ENCODE measurements around the gene AKR1C8.
"Not testable (repeated sequence)": the region's sequence is repeated elsewhere in the genome, so short reads cannot be mapped to it uniquely, and the experiment has no call there.

AKR1C8 gene

GRCh38 chr10:5151076-5151475 is 33.9 kb downstream of the AKR1C8 start:
- Histone ChIP-seq H2AFZ (ENCODE audit: low read depth, low read length) (no peak overlapping the region), H3K27me3 (ENCODE audit: insufficient read depth, low read length) (no peaks in the 10 kb centered on the region), H3K4me3 (ENCODE audit: low read length) (no peak overlapping the region), H3K9me3 (ENCODE audit: low read length) (no peaks in the 10 kb centered on the region), H3K36me3 (ENCODE audit: insufficient read depth, low read length) (no peaks in the 10 kb centered on the region), H3K4me1 (ENCODE audit: insufficient read depth, low read length) (no peaks in the 10 kb centered on the region)

DNA sequence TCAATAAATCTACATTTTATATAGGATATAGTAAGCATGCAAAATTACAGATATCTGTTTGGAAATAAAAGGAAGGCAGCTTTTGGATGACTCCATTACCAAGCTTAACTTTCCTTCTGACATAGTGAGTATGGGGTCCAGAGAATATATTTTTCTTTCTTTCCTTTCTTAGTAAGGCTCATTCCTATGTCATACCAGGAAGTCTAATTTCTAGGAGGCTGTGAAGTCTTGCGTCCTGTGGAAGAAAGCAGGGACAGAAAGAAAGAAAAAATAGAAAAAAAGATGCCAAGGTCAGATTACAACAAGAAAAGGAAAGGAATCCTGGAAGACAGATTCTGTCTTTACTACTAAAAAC is 36.3 kb downstream of the AKR1C8 start:
- Histone ChIP-seq H2AFZ (ENCODE audit: low read depth, low read length) (no peak overlapping the region), H3K36me3 (ENCODE audit: insufficient read depth, low read length) (no peaks in the 10 kb centered on the region), H3K9me3 (ENCODE audit: low read length) (no peaks in the 10 kb centered on the region), H3K27me3 (ENCODE audit: insufficient read depth, low read length) (no peaks in the 10 kb centered on the region), H3K4me1 (ENCODE audit: insufficient read depth, low read length) (no peaks in the 10 kb centered on the region), H3K4me3 (ENCODE audit: low read length) (no peak overlapping the region)

GRCh38 chr10:5147981-5148677 is 36.8 kb downstream of the AKR1C8 start:
- H3K9me3 ChIP-seq (ENCODE audit: low read length): no peaks in the 10 kb centered on the region
- H3K27me3 ChIP-seq (ENCODE audit: insufficient read depth, low read length): no peaks in the 10 kb centered on the region
- no peak overlapping the region for H3K4me3 ChIP-seq (ENCODE audit: low read length)
- no peak overlapping the region for H2AFZ ChIP-seq (ENCODE audit: low read depth, low read length)
- H3K36me3 ChIP-seq (ENCODE audit: insufficient read depth, low read length): no peaks in the 10 kb centered on the region
- H3K4me1 ChIP-seq (ENCODE audit: insufficient read depth, low read length): no peaks in the 10 kb centered on the region

DNA sequence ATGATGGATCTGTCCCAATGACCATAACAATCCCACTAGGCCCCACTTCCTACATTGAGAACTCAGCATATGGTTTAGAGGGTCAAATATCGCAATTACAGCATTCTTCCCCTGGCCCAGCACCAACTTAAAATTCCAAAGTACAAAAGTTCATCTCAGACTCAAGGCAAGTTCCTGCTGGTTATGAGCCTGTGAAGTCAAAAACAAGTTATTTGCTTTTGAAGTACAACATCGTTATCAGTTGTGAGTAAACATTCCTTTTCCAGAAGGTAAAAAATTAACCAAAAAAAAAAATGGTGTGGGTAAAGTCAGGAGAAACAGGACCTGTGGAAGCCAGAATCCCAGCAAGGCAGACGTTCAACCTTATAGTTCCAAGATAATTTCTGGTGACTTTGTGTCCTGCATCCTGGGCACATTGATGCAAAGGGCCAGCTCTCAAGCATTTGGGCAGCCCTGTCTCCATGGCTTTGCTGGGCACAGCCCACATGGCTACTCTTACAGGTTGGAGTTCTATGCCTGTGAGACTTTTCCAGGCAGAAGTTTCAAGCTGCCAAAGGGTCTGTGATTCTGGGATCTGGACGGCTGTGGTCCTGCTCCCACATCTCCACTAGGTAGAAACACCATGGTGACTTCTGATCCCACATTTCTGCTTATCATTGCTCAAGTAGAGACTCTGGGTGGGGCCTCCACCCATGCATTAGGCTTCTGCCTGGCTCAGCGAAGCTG is 37.5 kb downstream of the AKR1C8 start:
- no peaks in the 10 kb centered on the region for H3K36me3 ChIP-seq (ENCODE audit: insufficient read depth, low read length)
- no peak overlapping the region for H2AFZ ChIP-seq (ENCODE audit: low read depth, low read length)
- no peaks in the 10 kb centered on the region for H3K4me1 ChIP-seq (ENCODE audit: insufficient read depth, low read length)
- H3K27me3 ChIP-seq (ENCODE audit: insufficient read depth, low read length): no peaks in the 10 kb centered on the region
- no peaks in the 10 kb centered on the region for H3K9me3 ChIP-seq (ENCODE audit: low read length)
- H3K4me3 ChIP-seq (ENCODE audit: low read length): no peak overlapping the region

DNA sequence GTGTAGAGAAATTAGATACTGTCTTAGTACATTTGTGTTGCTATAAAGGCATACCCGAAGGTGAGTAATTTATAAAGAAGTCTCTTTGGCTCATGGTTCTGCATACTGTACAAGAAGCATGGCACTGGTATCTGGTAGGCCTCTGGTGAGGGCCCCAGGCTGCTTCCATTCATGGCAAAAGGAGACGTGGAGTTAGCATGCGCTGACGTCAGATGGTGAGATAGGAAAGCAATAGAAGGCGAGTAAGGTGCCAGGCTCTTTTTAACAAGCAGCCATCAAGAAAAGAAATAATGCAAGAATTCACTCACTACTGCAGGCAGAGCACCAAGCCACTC is 38.1 kb downstream of the AKR1C8 start:
- Histone ChIP-seq H2AFZ (ENCODE audit: low read depth, low read length) (no peak overlapping the region), H3K9me3 (ENCODE audit: low read length) (no peaks in the 10 kb centered on the region), H3K27me3 (ENCODE audit: insufficient read depth, low read length) (no peaks in the 10 kb centered on the region), H3K4me1 (ENCODE audit: insufficient read depth, low read length) (no peaks in the 10 kb centered on the region), H3K36me3 (ENCODE audit: insufficient read depth, low read length) (no peaks in the 10 kb centered on the region), H3K4me3 (ENCODE audit: low read length) (no peak overlapping the region)

GRCh38 chr10:5143137-5143536 is 41.8 kb downstream of the AKR1C8 start:
- Histone ChIP-seq H3K36me3 (ENCODE audit: insufficient read depth, low read length) (no peaks in the 10 kb centered on the region), H3K27me3 (ENCODE audit: insufficient read depth, low read length) (no peaks in the 10 kb centered on the region), H3K9me3 (ENCODE audit: low read length) (no peaks in the 10 kb centered on the region), H3K4me3 (ENCODE audit: low read length) (no peak overlapping the region), H3K4me1 (ENCODE audit: insufficient read depth, low read length) (no peaks in the 10 kb centered on the region), H2AFZ (ENCODE audit: low read depth, low read length) (no peak overlapping the region)

- Histone ChIP-seq H3K27me3 (ENCODE audit: insufficient read depth, low read length) (no peaks in the 10 kb centered on the region), H2AFZ (ENCODE audit: low read depth, low read length) (no peak overlapping the region), H3K4me1 (ENCODE audit: insufficient read depth, low read length) (no peaks in the 10 kb centered on the region), H3K9me3 (ENCODE audit: low read length) (no peaks in the 10 kb centered on the region), H3K36me3 (ENCODE audit: insufficient read depth, low read length) (no peaks in the 10 kb centered on the region), H3K4me3 (ENCODE audit: low read length) (no peak overlapping the region)
Measured at GRCh38 chr10:5142199-5142598, 42.8 kb downstream of the AKR1C8 start.

GRCh38 chr10:5137699-5138098 is 47.3 kb downstream of the AKR1C8 start:
- not testable (repeated sequence) for H3K36me3 ChIP-seq (ENCODE audit: insufficient read depth, low read length); H3K4me1 ChIP-seq (ENCODE audit: insufficient read depth, low read length); H3K9me3 ChIP-seq (ENCODE audit: low read length); H3K4me3 ChIP-seq (ENCODE audit: low read length); H2AFZ ChIP-seq (ENCODE audit: low read depth, low read length); H3K27me3 ChIP-seq (ENCODE audit: insufficient read depth, low read length)

- Histone ChIP-seq H3K27me3 (ENCODE audit: insufficient read depth, low read length) (no peaks in the 10 kb centered on the region), H3K9me3 (ENCODE audit: low read length) (no peaks in the 10 kb centered on the region)
Measured at GRCh38 chr10:5136468-5137087, 48.4 kb downstream of the AKR1C8 start.

GRCh38 chr10:5135581-5135980 is 49.4 kb downstream of the AKR1C8 start:
- Histone ChIP-seq H3K27me3 (ENCODE audit: insufficient read depth, low read length) (no peaks in the 10 kb centered on the region), H3K9me3 (ENCODE audit: low read length) (no peaks in the 10 kb centered on the region), H3K4me3 (ENCODE audit: low read length) (no peak overlapping the region), H3K36me3 (ENCODE audit: insufficient read depth, low read length) (no peaks in the 10 kb centered on the region), H3K4me1 (ENCODE audit: insufficient read depth, low read length) (no peaks in the 10 kb centered on the region), H2AFZ (ENCODE audit: low read depth, low read length) (no peak overlapping the region)

More at GRCh38 chr10:5136468-5137087, 48.4 kb downstream of the AKR1C8 start:
- H3K4me1 ChIP-seq (ENCODE audit: insufficient read depth, low read length): no peaks in the 10 kb centered on the region
- no peak overlapping the region for H3K4me3 ChIP-seq (ENCODE audit: low read length)
- H3K36me3 ChIP-seq (ENCODE audit: insufficient read depth, low read length): no peaks in the 10 kb centered on the region
- H2AFZ ChIP-seq (ENCODE audit: low read depth, low read length): no peak overlapping the region

- Histone ChIP-seq H3K9me3 (ENCODE audit: low read length) (no peaks in the 10 kb centered on the region), H2AFZ (ENCODE audit: low read depth, low read length) (no peak overlapping the region), H3K4me1 (ENCODE audit: insufficient read depth, low read length) (no peaks in the 10 kb centered on the region), H3K36me3 (ENCODE audit: insufficient read depth, low read length) (no peaks in the 10 kb centered on the region), H3K27me3 (ENCODE audit: insufficient read depth, low read length) (no peaks in the 10 kb centered on the region), H3K4me3 (ENCODE audit: low read length) (no peak overlapping the region)
Measured at GRCh38 chr10:5125315-5126044, 59.5 kb downstream of the AKR1C8 start.

GRCh38 chr10:5123886-5124285 is 61.1 kb downstream of the AKR1C8 start:
- Histone ChIP-seq H3K36me3 (ENCODE audit: insufficient read depth, low read length) (no peaks in the 10 kb centered on the region), H3K4me1 (ENCODE audit: insufficient read depth, low read length) (no peaks in the 10 kb centered on the region), H3K4me3 (ENCODE audit: low read length) (no peak overlapping the region), H3K9me3 (ENCODE audit: low read length) (no peaks in the 10 kb centered on the region), H3K27me3 (ENCODE audit: insufficient read depth, low read length) (no peaks in the 10 kb centered on the region), H2AFZ (ENCODE audit: low read depth, low read length) (no peak overlapping the region)

DNA sequence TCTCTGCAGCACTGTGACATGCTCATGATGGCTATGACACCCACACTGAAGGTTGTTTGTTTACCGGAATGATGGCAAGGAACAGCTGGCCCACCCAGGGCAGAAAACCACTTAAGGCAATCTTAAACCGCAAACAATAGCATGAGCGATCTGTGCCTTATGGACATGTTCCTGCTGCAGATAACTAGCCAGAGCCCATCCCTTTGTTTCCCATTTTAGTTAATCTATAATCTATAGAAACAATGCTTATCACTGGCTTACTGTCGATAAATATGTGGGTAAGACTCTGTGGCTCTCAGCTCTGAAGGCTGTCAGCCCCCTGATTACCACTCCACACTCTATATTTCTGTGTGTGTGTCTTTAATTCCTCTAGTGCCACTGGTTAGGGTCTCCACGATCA is 65.0 kb downstream of the AKR1C8 start:
- not testable (repeated sequence) for H2AFZ ChIP-seq (ENCODE audit: low read depth, low read length); H3K27me3 ChIP-seq (ENCODE audit: insufficient read depth, low read length); H3K36me3 ChIP-seq (ENCODE audit: insufficient read depth, low read length)

More for the DNA sequence above, 65.0 kb downstream of the AKR1C8 start:
- H3K4me1 ChIP-seq (ENCODE audit: insufficient read depth, low read length); H3K9me3 ChIP-seq (ENCODE audit: low read length); H3K4me3 ChIP-seq (ENCODE audit: low read length): not testable (repeated sequence)

All from neuron (in vitro differentiated cells).